ENCODE data around the gene IRF9. TPM values are rescaled to one million over a fixed set of nuclear protein-coding genes. Genes with fewer than 3 reads are reported as not detected.

Gene IRF9
- total RNA-seq, 4 donors from 2014 or later: 61.3 to 80.1 (median 68.1) TPM

DNA sequence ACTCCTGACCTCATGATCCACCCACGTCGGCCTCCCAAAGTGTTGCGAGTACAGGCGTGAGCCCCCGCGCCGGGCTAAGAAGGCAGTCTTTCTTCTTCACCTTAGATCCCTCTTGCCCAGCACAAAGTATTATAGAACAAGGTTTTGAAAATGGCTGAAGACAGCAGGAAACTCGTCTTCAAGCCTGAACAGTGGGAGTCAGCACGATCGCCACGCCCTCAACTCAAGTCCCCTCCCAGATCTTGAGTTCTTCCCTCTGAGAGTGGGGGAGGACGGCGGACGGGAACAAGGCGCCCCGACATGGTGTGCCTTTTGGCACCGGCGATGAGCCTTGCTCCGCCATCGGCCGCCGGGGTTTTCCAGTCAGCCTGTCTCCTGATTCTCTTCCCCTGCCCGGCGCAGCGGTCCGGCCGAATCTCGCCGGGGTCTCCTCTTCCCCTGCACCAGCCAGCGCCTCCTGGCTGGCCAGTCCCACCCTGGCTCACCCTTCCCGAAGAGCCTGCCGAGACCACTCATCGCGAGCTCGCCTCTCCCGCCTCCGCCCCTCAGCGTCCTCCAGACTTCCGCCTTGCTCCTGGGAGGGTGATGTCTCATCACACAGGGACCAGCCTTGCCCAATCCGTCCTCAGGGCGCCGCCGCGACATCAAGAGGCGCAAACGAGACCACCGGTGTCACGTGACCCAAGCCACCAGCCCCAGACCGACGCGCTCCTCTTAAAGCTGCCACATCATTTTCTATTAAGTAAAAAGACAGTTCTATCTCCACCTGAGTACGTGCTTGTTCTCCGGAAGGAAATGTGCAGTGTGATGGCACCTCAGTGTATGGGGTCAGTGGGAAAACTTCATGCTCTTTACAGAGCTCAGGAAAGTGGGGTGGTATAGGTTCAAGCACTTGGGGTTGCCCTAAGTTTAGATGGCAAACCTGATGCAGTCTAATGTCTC is 52.1 kb downstream of the IRF9 start, which contains the start of gene CHMP4A:
TSS of gene CHMP4A (minus strand) at position 565 of the 942 bp plus-strand sequence. CDS start at position 516, 49 bp downstream.
- peak within 1 kb of the TSS; percentile 45 to 79 for H3K4me3 ChIP-seq
- peaks cover 0 to 47% (median 13%) of the 10 kb centered on the region in 3 donors for H3K4me1 ChIP-seq
- ATAC-seq: peak; percentile 95
- H3K27ac ChIP-seq: peak within 1 kb of the TSS; percentile 74 to 97 (median 92)
- TF ChIP-seq EP300 (IDR thresholded peaks at IDR 0.05) (no peak), POLR2A (IDR thresholded peaks at IDR 0.05) (peak; percentile 93 to 94), POLR2AphosphoS5 (IDR thresholded peaks at IDR 0.05) (peak; percentile 99)
- TF ChIP-seq, protein P1, sequence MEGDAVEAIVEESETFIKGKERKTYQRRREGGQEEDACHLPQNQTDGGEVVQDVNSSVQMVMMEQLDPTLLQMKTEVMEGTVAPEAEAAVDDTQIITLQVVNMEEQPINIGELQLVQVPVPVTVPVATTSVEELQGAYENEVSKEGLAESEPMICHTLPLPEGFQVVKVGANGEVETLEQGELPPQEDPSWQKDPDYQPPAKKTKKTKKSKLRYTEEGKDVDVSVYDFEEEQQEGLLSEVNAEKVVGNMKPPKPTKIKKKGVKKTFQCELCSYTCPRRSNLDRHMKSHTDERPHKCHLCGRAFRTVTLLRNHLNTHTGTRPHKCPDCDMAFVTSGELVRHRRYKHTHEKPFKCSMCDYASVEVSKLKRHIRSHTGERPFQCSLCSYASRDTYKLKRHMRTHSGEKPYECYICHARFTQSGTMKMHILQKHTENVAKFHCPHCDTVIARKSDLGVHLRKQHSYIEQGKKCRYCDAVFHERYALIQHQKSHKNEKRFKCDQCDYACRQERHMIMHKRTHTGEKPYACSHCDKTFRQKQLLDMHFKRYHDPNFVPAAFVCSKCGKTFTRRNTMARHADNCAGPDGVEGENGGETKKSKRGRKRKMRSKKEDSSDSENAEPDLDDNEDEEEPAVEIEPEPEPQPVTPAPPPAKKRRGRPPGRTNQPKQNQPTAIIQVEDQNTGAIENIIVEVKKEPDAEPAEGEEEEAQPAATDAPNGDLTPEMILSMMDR (IDR thresholded peaks at IDR 0.05): peak in 2 of 4 experiments; percentile 21 to 50
- 1% methylated on average over 23 of the region's 53 CpGs; no CpG with 5 or more reads in 1 of the 2 donors for WGBS, 2 donors (ENCODE audit: low coverage in 1 of 2)
- no peaks in the 10 kb centered on the region for H3K27me3 ChIP-seq
- peaks cover 0 to 46% of the 10 kb centered on the region in 2 donors for H3K36me3 ChIP-seq
- H3K9me3 ChIP-seq: no peaks in the 10 kb centered on the region

DNA sequence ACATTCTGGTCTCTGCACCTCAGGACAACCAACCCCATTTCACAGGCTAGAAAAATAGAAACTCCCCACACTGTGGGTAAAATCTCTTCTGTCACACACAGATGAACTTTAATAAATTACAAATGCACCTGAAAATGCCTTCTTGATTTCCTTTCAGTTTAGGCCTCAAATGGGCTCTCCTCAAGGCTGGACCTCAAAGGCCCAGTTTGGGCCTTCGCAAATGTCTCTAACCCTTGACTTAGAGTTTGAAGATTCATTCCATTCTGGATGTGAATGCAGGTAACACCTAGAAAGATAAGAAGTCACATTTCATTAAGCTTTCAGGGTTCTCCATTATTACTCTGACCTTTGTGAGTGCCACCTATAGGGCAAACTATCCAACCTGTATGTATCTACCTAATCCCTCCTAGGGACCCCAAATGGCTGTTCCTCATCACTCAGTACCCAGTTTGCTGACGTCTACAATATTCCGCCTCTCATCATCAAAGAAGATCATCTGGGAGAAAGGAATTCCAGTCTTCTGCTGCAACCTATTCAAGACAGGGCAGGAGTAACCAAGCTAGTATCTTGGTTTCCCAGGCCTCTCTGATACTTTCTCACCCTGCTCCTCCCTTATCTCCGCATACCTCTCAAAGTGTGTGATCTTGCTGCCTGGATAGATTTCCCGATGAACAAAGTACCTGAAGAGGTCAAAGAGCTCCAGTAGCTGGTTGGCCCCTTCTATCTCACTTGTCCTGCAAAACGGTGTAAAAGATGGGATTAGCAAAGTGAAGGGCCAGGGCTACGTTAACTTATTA is 53.0 kb downstream of the IRF9 start:
- TF ChIP-seq, protein P1 (IDR thresholded peaks at IDR 0.05): no peak
- no peak for TF ChIP-seq EP300 (IDR thresholded peaks at IDR 0.05)
- TF ChIP-seq POLR2A (IDR thresholded peaks at IDR 0.05): no peak
- no peak for TF ChIP-seq POLR2AphosphoS5 (IDR thresholded peaks at IDR 0.05)
- WGBS, 2 donors (ENCODE audit: low coverage in 1 of 2): 89 to 90% methylated on average over 5 to 6 of the region's 7 CpGs
- no peaks in the 10 kb centered on the region for H3K9me3 ChIP-seq
- H3K27ac ChIP-seq: peak overlapping the region; percentile 74 to 97 (median 92)
- peak overlapping the region; percentile 45 to 79 for H3K4me3 ChIP-seq
- ATAC-seq: no peak
- H3K36me3 ChIP-seq: peaks cover 0 to 37% of the 10 kb centered on the region in 2 donors
- H3K27me3 ChIP-seq: no peaks in the 10 kb centered on the region
- peaks cover 0 to 47% (median 13%) of the 10 kb centered on the region in 3 donors for H3K4me1 ChIP-seq

DNA sequence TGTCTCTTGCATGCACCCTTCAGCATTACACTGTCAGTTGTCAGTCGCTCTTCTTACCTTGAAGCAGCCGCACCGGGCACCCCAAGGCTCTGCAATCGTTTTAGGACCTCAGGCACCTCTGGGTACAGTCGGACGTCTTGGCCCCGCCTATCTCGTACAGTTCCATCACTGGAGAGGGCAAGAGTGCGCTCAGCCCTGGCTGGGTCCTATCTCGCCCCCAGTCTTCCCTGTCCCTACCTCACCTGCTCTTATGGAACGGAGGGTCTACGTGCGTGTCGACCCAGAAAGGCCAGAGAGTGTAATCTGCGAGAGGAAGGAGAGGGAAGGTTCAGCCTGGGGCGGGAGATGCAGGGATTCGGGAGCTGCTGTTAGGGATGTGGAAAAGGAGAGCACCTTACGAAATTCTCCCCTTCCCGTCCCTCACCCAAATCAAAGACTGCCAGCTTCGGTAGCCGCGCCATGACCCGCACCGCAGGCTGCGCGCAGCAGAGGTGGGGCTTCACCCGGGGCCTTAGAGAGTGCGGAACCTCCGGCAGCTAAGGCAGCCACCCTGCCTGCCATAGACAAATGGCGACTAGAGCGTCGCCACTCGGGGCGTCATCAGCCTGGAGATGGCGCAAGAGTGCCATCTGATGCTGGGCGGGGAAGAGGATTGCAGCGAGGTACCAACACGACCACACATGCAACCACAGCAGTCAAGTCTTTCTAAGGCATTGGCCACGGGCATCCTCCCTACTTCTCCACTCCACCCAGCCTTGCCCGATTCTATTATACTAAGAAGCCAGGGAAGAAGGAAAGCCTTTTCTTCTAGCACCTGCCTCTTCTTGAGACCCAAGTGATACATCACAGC is 54.7 kb downstream of the IRF9 start, which contains the start of gene MDP1:
TSS of gene MDP1 (minus strand) at position 572 of the 850 bp plus-strand sequence. CDS start at position 461, 111 bp downstream.
- Histone ChIP-seq H3K4me1 (peaks cover 0 to 47% (median 13%) of the 10 kb centered on the region in 3 donors), H3K9me3 (no peaks in the 10 kb centered on the region), H3K27me3 (no peaks in the 10 kb centered on the region), H3K36me3 (peaks cover 0 to 21% of the 10 kb centered on the region in 2 donors), H3K4me3 (peak within 1 kb of the TSS; percentile 63 to 78), H3K27ac (peak within 1 kb of the TSS; percentile 76 to 97 (median 92))
- TF ChIP-seq EP300 (IDR thresholded peaks at IDR 0.05): no peak
- peak; percentile 93 for TF ChIP-seq POLR2AphosphoS5 (IDR thresholded peaks at IDR 0.05)
- TF ChIP-seq, protein P1 (IDR thresholded peaks at IDR 0.05): peak in 3 of 4 experiments; percentile 42 to 75 (median 46)
- peak; percentile 79 to 90 for TF ChIP-seq POLR2A (IDR thresholded peaks at IDR 0.05)
- ATAC-seq: peak; percentile 78
- WGBS, 2 donors (ENCODE audit: low coverage in 1 of 2): 0% methylated on average over 3 of the region's 40 CpGs

Small RNAs within 50 kb of the gene (small RNA-seq; reads per million reads assigned to genes)
- gene AL136295.4 (0 reads per million in 4 donors), gene CHMP4A (0 reads per million in 4 donors), gene IPO4 (0 reads per million in 4 donors), gene IRF9 (0 reads per million in 4 donors), gene MDP1 (0 reads per million in 4 donors), gene RNA5SP383 (0.18 to 1.2 (median 0.46) reads per million in 4 donors)

Other genes starting within 250 kb of the IRF9 start
- gene DHRS4, start 207.5 kb upstream of the IRF9 start, total RNA-seq: 10 to 100 TPM; 30.4 to 55.9 (median 37.1) TPM
- 10 to 100 TPM in 3 of 4 donors, 1 to 10 TPM in 1; 5.9 to 25.3 (median 16.7) TPM for gene DHRS4L2, start 172.3 kb upstream of the IRF9 start, total RNA-seq
- gene CARMIL3, start 109.3 kb upstream of the IRF9 start, total RNA-seq: under 1 TPM in 3 of 4 donors, not detected in 1; 0.12 to 0.47 (median 0.17) TPM
- 1 to 10 TPM in 1 of 4 donors, not detected in 3; 1.5 TPM for gene CPNE6, start 89.7 kb upstream of the IRF9 start, total RNA-seq
- gene PCK2, start 67.0 kb upstream of the IRF9 start, total RNA-seq: 10 to 100 TPM in 3 of 4 donors, 1 to 10 TPM in 1; 9.2 to 14.9 (median 11.6) TPM
- gene DCAF11, start 46.5 kb upstream of the IRF9 start, total RNA-seq: 10 to 100 TPM; 58.0 to 81.6 (median 71.6) TPM
- 10 to 100 TPM in 1 of 4 donors, 1 to 10 TPM in 1, under 1 TPM in 1, not detected in 1; 0.81 to 10.4 (median 5.0) TPM for gene NRL, start 46.3 kb upstream of the IRF9 start, total RNA-seq
- gene FITM1, start 30.6 kb upstream of the IRF9 start, total RNA-seq: under 1 TPM in 2 of 4 donors, not detected in 2; 0.27 to 0.67 TPM
- gene PSME1, start 25.1 kb upstream of the IRF9 start, total RNA-seq: 100 to 1,000 TPM; 114 to 186 (median 127) TPM
- 10 to 100 TPM in 2 of 4 donors, 1 to 10 TPM in 2; 6.4 to 15.4 (median 10.4) TPM for gene EMC9, start 19.7 kb upstream of the IRF9 start, total RNA-seq
- 10 to 100 TPM; 41.4 to 52.3 (median 42.0) TPM for gene PSME2, start 14.7 kb upstream of the IRF9 start, total RNA-seq
- gene RNF31, start 13.8 kb upstream of the IRF9 start, total RNA-seq: 10 to 100 TPM; 19.0 to 38.9 (median 32.0) TPM
- 1 to 10 TPM; 1.6 to 8.2 (median 6.8) TPM for gene REC8, start 10.8 kb downstream of the IRF9 start, total RNA-seq
- 10 to 100 TPM; 16.8 to 31.6 (median 27.0) TPM for gene IPO4, start 27.6 kb downstream of the IRF9 start, total RNA-seq
- gene TM9SF1, start 34.2 kb downstream of the IRF9 start, total RNA-seq: 10 to 100 TPM; 34.7 to 53.3 (median 45.0) TPM
- gene TSSK4, start 44.4 kb downstream of the IRF9 start, total RNA-seq: under 1 TPM in 1 of 4 donors, not detected in 3; 0.40 TPM
- 100 to 1,000 TPM in 2 of 4 donors, 10 to 100 TPM in 2; 93.4 to 134 (median 106) TPM for gene CHMP4A, start 52.2 kb downstream of the IRF9 start, total RNA-seq
- gene MDP1, start 54.8 kb downstream of the IRF9 start, total RNA-seq: 10 to 100 TPM in 3 of 4 donors, 1 to 10 TPM in 1; 6.9 to 17.1 (median 11.4) TPM
- 100 to 1,000 TPM; 136 to 193 (median 168) TPM for gene NEDD8, start 71.1 kb downstream of the IRF9 start, total RNA-seq
- gene GMPR2, start 71.7 kb downstream of the IRF9 start, total RNA-seq: 10 to 100 TPM; 46.0 to 70.5 (median 59.8) TPM
- gene TINF2, start 81.4 kb downstream of the IRF9 start, total RNA-seq: 10 to 100 TPM; 53.2 to 72.5 (median 70.0) TPM
- 10 to 100 TPM in 1 of 4 donors, 1 to 10 TPM in 3; 1.3 to 43.3 (median 6.3) TPM for gene TGM1, start 101.9 kb downstream of the IRF9 start, total RNA-seq
- gene RABGGTA, start 110.3 kb downstream of the IRF9 start, total RNA-seq: 10 to 100 TPM; 12.9 to 27.6 (median 16.5) TPM
- gene DHRS1, start 138.5 kb downstream of the IRF9 start, total RNA-seq: 10 to 100 TPM in 3 of 4 donors, 1 to 10 TPM in 1; 8.2 to 33.0 (median 17.7) TPM
- gene NOP9, start 138.6 kb downstream of the IRF9 start, total RNA-seq: 10 to 100 TPM; 19.4 to 29.2 (median 22.8) TPM
- gene CIDEB, start 146.7 kb downstream of the IRF9 start, total RNA-seq: 10 to 100 TPM in 2 of 4 donors, 1 to 10 TPM in 2; 4.9 to 12.5 (median 9.5) TPM
- gene LTB4R2, start 148.9 kb downstream of the IRF9 start, total RNA-seq: 1 to 10 TPM; 2.4 to 5.0 (median 3.4) TPM
- 1 to 10 TPM; 3.0 to 4.2 (median 3.4) TPM for gene LTB4R, start 150.2 kb downstream of the IRF9 start, total RNA-seq
- 10 to 100 TPM; 13.3 to 40.5 (median 22.6) TPM for gene ADCY4, start 173.8 kb downstream of the IRF9 start, total RNA-seq
- 1 to 10 TPM; 3.1 to 8.9 (median 3.9) TPM for gene RIPK3, start 178.7 kb downstream of the IRF9 start, total RNA-seq
- 10 to 100 TPM; 33.5 to 63.5 (median 57.9) TPM for gene NFATC4, start 206.9 kb downstream of the IRF9 start, total RNA-seq
- gene NYNRIN, start 237.7 kb downstream of the IRF9 start, total RNA-seq: 10 to 100 TPM in 2 of 4 donors, 1 to 10 TPM in 2; 6.9 to 19.9 (median 11.5) TPM